ENCODE data around the gene PBLD.

PBLD gene

GRCh38 chr10:68332259-68333057, at the start of gene PBLD:
TSS of gene PBLD (minus strand) at chr10:68332928. CDS start at chr10:68306844, 26,084 bp downstream.
- peak; percentile 54 for DNase-seq

DNA sequence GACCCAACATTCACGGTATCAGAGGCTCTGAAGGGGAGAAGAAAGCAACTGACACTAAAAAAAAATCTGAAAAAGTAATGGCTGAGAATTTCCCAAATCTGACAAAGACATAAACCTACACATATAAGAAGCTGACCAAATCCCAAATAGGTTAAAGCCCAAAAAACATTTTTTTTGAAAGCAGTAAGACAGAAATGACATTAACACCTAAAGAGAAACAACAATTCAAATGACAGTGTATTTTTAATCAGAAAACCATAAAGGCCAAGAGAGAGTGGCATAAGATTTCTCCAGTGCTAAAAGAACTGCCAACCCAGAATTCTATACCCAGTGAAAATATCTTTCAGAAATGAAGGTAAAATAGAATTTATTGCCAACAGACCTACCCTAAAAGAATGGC, 38.9 kb upstream of the PBLD start:
- DNase-seq, result no peak

GRCh38 chr10:68367121-68367520, 34.4 kb upstream of the PBLD start:
- DNase-seq, result no peak

DNA sequence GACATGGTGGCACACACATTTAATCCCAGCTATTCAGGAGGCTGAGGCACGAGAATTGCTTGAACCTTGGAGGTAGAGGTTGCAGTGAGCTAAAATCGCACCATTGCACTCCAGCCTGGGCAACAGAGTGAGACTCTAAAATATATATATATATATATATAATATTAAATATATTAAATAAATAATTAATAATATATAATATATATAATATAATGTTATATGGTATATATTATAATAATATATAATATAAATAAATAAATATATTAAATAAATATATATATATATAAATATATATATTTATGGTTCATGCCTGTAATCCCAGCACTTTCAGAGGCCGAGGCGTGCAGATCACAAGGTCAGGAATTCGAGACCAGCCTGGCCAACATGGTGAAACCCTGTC, 33.9 kb upstream of the PBLD start:
- no peak for DNase-seq

- no peak for DNase-seq
Observed at GRCh38 chr10:68365611-68366010, 32.9 kb upstream of the PBLD start.

DNA sequence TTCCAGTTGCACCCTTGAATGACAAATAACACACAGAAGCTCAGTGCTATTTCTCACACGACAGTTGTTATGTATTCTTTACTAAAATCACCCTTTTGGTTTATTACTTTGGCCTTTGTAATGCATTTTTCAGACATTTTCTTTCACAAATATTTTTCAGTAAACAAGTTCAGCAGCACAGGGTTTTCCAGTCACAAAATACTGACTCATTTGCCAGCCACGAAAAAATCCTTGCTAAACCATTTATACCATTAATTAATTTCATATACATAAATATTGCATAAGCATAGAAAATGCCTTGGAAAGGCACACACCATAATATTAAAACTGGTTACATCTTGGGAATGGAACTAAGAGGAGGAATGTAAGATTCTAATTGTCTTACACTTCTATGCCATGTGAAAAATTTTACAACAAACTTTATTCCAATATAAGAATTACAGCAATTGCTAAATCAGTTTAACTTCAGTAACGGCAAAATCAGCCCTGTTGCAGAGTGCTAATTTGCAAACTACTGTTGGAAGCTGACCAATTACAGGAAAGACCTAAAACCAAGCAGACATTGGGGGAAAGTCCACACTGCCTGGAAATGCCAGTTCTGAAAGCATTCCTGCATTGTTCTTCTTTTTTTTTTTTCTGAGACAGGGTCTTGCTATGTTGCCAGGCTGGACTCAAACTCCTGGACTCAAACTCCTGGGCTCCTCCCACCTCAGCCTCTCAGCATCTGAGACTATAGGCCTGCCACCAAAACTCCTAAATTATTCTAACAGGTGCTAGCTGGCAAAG, 31.6 kb upstream of the PBLD start:
- no peak for DNase-seq

DNA sequence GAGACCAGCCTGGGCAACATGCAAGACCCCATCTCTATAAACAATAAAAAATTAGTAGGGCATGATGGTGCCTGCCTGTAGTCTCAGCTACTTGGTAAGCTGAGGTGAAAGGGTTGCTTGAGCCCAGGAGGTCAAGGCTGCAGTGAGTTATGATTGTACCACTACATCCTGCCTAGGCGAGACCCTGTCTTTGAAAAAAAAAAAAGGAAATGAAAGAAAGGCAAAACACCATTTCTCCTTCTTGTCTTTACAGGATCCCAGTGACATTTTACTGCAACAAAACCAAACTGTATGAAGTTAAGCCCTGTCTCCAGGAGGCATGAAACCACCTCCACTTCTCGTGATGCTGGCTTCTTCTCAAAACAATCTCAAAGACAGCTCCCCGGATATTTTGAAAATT, 29.9 kb upstream of the PBLD start:
- DNase-seq, result no peak

DNA sequence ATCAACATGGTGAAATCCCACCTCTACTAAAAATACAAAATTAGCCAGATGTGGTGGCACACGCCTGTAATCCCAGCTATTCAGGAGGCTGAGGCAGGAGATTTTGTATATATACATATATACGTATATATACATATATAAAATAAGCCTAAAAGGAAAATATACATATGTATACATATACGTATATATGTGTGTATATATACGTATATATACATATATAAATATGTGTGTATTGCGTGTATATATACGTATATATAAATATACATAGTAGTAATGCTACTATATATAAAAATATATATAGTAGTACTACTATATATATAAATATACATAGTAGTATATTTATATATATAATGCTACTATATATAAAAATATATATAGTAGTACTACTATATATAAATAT, 26.5 kb upstream of the PBLD start:
- no peak for DNase-seq

DNA sequence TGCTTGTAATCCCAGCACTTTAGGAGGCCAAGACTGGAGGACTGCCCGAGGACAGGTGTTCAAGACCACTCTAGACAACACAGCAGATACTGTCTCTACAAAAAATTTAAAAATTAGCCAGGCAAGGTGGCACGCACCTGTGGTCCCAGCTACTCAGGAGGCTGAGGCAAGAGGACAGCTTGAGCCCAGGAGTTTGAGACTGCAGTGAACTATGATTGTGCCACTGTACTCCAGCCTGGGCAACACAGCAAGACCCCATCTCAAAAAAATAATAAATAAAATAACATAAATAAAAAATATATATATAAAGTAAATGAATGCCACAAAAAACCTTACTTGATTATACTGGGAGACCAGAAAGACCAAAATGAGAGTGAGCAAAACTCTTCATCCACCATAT, 20.8 kb upstream of the PBLD start:
- no peak for DNase-seq

GRCh38 chr10:68348265-68348741, 15.6 kb upstream of the PBLD start:
- peak; percentile 31 for DNase-seq

DNA sequence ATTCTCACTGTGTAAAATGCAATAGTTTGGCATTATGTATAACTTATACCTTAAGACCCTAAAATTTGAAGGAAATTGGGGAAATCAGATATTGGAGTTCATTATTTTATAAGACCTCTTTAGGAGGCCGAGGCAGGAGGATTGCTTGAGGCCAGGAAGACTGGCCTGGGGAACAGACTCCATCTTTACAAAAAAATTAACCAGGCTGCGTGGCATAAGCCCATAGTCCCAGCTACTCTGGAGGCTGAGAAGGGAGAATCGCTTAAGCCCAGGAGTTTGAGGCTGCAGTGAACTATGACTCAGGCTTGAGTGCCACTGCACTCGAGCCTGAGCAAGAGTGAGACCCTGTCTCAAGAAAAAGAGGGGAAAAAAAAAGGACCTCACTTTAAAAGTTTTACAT, 14.0 kb upstream of the PBLD start:
- no peak for DNase-seq

- no peak for DNase-seq
Observed at GRCh38 chr10:68345621-68346020, 12.9 kb upstream of the PBLD start.

DNA sequence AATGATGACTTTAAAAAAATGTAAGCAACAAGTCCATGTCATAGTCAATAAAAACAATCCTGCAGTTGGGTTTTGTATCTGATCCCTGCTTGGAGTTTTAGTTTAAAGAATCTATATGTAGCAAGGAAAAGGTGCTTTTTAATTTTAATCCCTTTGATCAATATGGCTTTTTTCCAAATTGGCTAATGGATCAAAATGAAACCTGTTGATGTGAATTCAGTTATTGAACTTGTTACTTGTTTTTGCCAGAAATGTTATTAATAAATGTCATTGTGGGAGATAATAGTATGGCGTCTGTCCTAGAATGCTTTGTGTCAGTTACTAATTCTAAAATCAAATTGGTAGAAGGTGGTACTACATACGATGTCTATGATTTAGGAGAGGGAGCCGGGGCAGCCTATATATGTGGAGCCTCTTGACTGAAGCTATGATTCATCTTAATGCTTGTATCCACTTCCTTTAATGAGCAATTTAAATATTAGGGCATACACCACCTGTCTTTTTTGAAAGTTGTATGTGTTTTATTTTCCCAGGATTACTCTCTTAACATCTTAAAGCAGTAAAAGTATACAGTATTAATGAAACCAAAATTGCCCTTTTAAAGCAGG, 10.3 kb upstream of the PBLD start:
- DNase-seq, result no peak

DNA sequence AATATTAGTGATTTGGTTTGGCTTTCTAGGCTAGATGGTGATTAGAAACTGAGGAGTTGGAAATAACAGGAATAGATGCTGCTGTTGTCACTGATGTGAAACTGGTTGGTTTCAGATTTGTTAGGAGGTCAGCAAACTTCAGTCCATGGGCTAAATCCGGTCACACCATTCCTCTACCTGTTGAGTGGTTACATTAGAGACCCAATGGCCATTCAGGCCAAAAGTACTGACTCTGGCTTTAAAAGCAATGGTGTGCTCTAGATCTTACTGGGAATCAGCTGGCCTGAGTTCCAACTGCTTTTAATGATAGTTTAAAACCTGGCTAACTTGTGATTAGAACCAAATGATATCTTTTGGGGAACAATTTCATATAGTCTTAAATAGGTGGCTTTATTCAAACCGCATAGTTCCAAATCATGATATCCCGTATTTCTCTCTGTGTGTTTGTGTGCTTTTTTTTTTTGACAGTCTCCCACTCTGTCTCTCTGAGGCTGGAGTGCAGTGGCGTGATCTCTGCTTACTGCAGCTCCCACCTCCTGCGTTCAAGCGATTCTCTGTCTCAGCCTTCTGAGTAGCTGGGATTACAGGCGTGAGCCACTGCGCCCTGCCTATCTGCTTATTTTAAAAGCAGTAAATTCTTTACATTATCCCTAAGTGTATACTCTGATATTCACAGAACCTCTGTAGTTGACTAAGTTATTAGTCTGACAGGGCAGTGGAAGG, 7.8 kb upstream of the PBLD start:
- DNase-seq, result no peak

DNA sequence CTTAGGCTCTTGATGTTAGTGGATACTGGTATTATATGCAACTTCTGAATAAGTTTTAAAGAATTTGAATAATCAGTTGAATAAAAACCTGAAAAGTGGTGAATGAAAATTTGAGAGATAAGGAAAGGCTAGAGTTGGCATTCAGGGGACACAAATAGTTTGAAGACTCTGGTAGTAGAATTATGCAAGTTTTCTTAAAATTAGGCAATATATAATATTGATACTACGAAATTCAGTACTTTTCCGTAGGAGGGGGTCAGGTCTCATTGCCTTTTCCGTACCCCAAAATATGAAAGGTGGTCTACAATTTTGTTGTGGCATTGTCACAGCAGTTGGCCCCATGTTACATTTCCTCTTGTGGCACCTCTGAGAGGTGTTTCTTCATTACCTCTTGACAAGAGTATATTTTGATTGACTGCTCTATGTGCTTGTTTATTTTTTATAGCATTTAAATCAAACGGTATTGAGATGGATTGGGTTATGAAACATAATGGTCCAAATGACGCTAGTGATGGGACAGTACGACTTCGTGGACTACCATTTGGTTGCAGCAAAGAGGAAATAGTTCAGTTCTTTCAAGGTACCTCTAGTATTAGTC, 4.1 kb upstream of the PBLD start:
- DNase-seq, result no peak

GRCh38 chr10:68334672-68335467, 2.1 kb upstream of the PBLD start:
- DNase-seq, result no peak

GRCh38 chr10:68333440-68334431, 1.0 kb upstream of the PBLD start:
- no peak for DNase-seq

GRCh38 chr10:68333058-68333395, 299 bp upstream of the PBLD start:
- DNase-seq, result no peak

GRCh38 chr10:68331455-68332258, 1.1 kb downstream of the PBLD start, which contains the start of gene HNRNPH3:
TSS of gene HNRNPH3 (plus strand) at chr10:68332064. CDS start at chr10:68337222, 5,158 bp downstream.
- peak; percentile 93 for DNase-seq

Measured in NCI-H1694 (cell line).